ENCODE results near the gene SLITRK2.

Gene SLITRK2, protein sequence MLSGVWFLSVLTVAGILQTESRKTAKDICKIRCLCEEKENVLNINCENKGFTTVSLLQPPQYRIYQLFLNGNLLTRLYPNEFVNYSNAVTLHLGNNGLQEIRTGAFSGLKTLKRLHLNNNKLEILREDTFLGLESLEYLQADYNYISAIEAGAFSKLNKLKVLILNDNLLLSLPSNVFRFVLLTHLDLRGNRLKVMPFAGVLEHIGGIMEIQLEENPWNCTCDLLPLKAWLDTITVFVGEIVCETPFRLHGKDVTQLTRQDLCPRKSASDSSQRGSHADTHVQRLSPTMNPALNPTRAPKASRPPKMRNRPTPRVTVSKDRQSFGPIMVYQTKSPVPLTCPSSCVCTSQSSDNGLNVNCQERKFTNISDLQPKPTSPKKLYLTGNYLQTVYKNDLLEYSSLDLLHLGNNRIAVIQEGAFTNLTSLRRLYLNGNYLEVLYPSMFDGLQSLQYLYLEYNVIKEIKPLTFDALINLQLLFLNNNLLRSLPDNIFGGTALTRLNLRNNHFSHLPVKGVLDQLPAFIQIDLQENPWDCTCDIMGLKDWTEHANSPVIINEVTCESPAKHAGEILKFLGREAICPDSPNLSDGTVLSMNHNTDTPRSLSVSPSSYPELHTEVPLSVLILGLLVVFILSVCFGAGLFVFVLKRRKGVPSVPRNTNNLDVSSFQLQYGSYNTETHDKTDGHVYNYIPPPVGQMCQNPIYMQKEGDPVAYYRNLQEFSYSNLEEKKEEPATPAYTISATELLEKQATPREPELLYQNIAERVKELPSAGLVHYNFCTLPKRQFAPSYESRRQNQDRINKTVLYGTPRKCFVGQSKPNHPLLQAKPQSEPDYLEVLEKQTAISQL

DNA sequence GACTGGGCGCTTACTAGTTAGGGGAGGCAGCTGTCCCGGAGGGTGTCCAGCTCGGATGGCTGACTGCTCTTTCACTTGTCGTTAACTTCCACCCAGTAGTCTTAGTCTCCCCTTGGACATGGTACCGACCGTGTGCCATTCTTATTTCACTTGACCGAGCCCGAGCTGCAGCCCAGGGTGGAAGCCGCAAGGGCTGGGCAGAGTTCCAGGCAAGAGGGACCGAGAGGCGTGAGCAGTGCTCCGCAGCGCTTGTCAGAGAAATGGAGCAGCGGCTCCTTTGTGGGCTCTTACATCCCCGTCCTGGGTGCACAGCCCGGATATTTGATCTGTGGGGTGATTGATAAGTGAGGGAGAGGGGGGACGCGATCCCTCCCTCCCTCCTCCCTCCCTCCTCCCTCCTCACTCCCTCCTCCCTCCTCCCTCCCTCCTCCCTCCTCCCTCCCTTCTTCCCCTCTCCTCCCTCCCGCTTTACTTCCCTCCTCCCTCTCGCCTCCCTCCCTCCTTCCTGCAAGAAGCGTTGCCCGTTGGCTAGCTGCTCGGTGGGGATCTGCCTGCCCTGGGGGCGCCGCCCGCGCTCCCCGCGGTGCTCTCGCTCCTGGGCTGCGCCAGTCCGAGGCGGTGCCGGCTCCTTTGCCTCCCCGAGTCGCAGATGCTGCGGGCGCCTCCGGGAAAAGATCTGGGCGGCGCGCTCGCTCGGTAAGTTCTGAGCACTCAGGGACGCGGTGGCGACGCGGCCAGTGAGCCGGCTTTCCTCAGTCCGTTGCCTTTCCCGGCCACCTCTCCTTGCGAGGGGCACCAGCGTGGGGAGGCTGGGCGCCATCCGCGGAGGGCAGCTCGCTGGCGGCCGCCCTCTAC, at the start of gene SLITRK2:
TSS of gene SLITRK2 (plus strand) at position 499 of the 855 bp plus-strand sequence. CDS start 4,597 bp downstream, outside the sequence.
- no peak for DNase-seq

DNA sequence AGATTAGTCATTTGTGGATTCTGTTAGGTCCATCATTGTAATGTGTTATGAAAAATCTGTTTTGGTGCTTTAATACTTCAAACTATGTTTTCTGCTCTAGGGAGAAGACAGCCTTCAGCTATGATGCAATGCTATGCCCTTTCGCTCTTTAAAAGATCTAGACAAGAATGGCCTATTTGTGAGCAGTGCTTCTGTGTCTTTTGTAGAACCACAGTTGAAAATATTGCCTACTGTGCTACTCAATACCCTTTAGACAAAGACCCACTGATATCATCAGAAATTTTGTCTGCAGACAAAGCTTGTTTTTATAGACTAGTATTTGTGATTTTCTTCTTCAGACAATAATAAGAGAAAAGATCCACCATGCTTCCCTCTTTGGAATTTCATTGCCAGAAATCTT, 44.6 kb upstream of the SLITRK2 start:
- DNase-seq: no peak

DNA sequence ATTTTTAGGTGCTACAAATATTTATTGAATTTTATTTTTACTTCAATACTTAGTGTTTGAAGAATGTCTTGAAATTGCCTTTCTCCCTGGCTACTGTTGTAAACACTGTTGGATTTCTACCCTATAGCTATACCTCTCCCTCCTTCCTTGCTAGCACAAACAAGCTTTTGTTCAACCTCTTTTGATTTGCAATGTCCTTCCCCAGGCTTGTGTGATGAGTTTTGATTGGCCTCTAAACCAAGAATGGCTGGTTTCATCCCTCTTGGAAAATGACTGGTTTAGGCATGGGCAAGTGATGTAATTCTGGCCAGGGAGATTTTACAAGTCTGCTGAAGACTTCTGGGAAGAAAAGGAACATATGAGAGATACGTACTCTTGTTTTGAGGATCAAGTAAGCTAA, 25.3 kb upstream of the SLITRK2 start:
- no peak for DNase-seq

DNA sequence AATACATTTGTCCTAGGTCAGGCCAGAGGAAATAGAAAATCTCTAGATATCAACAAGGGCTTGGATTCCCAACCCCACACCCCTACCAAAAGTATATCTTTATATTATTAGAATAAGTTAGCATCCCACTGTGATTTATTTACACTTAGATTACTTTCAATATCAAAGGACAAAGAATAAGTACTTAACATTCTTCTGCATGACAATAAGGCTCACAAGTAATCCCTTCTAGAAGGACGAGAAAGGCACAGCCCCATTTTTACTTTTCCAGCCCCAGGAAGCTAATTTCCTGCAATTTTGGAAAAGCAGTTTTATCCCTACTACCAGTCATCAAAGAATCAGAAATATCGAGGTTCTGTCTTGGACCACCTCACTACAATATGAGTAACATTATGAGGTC, 14.1 kb upstream of the SLITRK2 start:
- no peak for DNase-seq

DNA sequence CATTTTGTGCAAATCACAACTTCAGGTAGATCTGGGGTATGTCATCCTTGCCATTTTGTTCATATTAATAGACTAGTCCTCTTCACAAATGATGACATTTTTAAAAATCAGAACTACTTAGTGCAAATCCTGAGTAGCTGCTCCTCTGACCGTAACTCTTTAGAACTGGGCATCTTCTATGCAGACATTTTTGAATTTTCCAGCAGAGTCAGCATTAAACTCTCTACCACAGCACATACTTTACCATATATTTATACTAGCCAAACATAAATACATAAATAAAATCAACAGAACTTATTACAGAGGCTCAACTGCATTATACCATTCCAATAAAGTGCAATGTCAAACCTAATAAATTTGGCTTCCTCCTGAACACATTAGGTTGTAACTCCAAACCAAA, 4.5 kb upstream of the SLITRK2 start:
- no peak for DNase-seq

DNA sequence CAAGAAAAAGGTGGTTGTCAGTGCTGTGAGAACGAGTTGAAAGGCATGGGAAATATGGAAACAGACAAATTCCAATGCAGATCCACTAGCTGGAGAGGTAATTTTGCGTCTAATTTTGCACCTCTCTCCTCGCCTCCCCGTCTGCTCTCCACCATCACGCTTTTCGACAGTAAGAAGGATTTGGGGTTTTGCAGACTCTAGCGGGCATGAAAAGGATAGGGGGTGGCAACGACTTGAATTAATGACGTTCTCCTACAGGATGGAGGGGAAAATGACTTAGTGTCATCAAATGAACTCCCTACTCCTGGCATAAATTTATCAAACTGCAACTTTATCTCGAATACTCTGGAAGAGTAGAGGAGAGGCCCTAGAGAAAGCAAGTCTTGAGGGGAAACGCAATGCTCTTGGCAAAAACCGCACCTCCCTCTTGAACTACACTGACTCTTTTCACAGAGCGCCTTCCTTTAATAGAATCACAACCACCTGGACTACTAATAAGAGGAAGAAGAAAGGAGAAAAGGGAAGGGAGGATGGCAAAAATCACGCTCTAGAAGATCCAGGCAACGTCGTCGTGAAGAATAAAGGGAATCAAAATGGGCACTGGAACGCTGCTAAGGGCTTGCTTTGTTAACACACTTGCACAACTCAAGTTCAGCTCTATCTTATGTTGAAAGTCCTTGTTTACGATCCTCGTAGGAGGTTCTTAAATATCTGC, 871 bp upstream of the SLITRK2 start:
- DNase-seq: no peak

DNA sequence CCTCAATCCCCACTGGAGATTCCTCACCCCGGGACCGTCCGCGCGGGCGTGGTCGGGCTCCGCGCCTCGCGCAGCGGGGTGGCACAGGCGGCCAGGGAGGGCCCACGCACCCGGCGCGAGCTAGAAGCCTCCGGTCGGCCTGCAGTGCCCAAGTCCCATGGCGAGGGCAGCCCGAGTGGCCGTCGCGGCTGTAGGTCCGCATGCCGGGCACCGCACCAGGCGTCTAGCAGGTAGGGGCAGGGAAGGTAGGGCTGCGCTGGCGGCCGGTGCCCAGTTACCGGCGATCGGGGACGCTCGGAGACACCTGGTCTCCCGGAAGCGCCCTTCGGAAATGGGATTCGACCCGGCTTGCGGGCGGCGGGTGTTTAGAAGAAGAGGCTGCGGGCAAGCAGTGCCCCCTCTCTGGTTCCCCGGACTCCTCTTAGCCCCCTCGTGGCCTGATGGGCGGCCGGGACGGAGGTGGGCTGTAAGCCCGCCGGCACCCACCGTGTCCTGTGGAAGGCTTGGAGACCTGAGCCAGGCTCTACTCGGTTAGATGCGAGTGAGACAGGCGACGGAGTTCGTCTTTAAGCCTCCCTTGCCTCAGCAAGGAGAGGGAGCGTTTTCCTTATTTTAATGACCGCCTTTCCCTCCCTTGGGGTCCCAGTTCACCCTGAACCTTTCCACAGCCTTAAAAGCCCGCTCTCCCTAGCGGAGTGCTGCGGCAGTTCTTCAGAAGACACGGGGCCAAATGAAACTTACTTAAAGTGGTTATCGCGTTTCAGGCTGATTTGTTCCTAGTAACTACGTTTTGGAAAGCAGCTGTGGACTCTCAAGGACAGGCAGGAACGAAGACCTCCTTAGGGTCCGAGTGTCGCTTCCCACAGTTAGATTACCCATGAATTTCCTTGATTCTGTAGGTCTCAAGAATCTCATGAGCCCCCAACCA, 821 bp downstream of the SLITRK2 start:
- no peak for DNase-seq

DNA sequence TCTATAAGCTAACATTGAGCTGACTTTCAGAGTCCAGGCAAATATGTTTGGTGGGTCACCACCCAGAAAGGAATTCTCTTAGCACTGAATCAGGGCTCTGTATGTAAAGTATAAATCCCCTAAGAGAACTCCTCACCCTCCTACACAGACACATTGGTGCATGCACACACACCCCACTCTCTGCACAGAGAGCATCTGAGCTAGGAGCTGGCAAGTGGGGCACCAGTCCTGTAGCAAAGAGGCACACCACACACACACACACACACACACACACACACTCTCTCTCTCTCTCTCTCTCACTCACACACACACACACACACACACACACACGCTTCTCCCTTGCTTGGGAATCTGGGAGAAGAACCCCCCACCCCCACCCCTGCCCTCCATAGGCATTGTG, 3.2 kb downstream of the SLITRK2 start:
- DNase-seq: no peak

DNA sequence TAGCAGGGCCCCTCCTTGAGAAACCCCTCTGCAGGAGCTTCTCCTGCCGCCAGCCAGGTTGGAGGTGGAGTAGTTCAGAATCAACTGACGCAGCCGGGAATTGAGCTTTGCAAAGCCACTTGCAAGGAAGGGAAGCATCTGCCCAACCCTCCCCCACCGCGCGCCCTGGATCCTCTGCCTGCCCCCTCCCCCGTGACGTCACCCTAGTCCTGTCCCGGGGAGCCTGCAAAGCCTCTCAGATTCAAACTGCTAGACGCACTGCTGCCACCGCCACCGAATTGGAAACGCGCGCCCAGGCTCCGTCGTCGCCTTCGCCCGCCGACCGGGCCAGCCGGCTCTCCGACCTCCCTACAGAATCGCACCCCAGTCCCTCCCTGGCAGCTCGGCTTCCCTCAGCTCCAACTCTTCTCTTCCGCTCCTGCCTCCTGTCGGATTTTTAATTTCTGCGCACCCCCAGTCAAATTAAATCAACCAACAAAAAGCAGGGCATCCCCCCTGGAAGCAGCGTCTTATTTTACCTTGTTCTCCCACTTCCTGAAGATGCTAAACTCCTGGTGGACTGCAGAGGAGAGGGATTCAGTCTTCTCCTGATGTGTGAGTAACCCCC, 3.8 kb downstream of the SLITRK2 start:
- DNase-seq: no peak

DNA sequence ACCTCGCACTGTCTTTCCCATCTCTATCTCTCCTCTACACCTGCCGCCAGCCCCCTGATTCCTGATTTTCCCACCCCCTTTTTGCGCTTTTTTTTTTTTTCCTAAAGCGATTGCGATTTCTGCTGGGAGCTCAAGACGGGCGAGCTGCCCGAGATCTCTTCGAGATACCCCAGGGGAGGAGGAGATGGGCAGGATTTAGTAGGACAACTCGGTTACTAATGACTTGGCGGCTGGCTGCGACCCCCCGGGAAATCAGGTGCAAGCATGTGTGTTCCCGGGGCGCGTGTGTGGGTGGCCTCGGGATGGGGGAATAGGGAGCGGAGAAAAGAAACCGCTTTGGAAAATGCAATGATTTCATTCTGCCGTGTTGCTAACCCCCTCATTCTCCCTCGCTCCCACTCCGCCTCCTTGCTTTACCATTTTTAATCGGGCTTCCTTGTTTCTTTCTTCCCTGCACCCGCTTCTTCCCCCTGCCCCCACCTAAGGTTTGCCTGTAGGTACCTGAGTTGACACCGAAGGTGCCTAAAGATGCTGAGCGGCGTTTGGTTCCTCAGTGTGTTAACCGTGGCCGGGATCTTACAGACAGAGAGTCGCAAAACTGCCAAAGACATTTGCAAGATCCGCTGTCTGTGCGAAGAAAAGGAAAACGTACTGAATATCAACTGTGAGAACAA, 4.4 kb downstream of the SLITRK2 start:
- no peak for DNase-seq

DNA sequence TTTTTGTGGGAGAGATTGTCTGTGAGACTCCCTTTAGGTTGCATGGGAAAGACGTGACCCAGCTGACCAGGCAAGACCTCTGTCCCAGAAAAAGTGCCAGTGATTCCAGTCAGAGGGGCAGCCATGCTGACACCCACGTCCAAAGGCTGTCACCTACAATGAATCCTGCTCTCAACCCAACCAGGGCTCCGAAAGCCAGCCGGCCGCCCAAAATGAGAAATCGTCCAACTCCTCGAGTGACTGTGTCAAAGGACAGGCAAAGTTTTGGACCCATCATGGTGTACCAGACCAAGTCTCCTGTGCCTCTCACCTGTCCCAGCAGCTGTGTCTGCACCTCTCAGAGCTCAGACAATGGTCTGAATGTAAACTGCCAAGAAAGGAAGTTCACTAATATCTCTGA, 5.5 kb downstream of the SLITRK2 start:
- DNase-seq: no peak

DNA sequence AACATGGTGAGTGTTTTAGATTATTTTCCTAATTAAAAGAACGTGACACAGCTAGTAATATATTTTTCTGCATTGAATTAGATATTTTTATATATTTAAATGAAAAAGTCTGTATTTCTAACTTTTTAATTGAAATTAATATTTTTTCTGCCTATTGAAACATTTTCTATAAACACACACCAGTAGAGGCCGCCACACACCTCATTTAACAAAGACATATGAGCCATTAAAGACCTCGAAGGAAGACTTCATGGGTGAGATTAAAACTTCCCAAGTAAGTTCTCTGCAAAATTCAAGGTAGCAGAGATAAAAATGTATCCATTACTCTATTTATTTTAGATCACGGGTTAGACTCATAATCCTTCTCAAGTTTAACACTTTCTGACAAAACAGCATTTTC, 8.3 kb downstream of the SLITRK2 start:
- DNase-seq: no peak

DNA sequence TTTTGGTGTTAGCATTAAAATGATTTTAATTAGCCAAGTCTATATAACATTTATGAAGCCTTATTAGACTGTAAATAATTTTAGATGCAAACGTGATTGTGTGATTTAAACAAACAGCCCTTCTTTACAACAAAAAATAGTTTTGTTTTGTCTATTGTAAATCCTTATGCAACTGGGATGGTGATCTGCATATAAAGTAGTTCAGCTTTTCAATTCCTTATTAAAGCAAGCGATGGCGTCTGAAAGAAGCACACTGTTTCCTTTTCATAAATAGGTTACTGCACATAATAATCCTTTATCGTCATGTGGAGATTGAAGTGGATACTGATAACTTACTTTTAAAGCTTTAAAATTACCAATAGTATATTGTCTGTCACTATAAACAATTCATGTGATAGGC, 8.8 kb downstream of the SLITRK2 start:
- DNase-seq: no peak

DNA sequence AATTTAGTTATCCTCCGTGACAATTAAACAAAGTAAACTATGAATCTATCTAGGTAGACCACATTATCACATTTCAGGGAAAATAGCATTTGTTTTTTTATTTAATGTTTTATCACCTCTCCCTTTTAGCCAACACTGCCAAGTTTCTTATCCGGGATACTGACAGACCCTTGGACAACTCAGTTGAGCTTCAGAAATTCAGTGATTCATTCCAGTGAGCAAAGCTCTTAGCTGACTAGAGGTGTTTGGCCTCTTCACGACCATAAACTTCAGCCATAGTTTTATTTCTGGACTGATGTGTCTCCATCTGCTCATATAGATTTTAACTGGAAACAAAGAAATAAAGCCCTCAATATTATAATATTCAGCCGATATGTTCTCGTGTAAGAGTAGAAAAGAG, 15.2 kb downstream of the SLITRK2 start:
- no peak for DNase-seq

DNA sequence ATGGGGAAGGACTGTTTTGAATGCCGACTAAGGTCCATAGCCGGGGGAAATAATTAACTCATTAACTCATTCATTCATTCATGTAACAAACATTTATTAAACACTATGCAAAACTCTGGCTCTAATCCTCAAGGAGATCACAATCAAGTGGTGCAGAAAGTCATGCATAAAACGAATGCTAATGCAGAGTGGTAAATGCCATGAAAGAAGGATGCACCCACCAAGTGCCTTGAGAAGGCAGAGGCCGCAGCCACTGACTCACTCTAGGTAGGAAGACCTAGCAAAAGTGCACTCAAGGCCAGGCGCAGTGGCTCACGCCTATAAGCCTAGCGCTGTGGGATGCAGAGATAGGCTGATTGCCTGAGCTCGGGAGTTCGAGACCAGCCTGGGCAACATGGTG, 22.9 kb downstream of the SLITRK2 start:
- DNase-seq: no peak

DNA sequence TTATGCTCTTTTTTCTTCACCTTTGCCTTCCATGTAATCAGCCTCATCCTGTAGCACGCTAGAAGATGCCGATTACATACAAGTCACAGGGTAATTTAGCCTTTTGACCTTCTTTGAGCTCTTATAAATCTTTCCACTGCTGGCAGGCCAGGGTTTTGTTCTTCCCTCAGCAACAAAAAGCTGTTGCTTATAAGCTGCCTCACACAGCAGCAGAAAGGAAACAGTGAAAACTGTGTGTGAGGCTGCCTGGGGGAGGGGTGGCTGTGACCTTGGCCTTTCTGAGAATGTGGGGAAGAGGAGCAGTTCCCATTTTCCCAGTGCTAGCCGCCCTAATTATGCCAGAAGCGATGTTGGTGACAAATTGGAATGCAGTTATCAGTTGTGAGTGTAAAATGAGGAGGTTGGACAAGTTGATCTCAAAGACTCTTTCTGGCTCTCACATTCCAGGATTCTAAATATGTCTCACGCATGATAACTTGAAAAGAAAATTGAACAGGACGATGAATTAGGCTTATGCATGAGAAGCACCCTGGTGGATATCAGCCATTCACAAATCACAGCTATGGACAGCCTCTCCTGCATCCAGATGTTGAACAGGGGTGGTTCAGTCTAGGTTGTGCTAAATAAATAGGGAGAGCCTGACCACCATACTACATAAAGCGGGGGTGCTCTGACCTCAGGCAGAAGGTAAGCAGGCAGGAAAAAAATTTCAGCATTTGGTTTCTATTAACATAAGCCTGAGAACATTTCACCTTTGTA, 25.7 kb downstream of the SLITRK2 start:
- DNase-seq: no peak

DNA sequence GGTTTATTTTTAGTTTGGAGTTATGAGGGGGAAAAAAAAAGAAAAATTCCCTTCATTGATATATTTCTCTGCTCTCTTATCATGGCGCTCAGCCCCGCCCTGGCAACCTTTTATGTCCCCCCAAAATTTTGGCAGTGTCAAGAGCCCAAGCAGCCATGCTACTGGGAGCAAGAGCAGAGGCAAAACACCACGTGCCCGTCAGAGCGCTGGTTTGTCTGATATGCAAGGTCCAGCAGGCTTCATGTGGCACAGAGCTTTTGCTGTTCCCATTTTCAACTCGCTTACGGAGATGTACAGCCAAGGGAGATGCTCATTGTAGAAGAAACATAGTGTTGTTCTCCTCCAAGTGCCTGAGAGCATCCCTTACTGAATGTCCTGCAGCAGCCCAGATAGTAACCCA, 27.3 kb downstream of the SLITRK2 start:
- DNase-seq: no peak

DNA sequence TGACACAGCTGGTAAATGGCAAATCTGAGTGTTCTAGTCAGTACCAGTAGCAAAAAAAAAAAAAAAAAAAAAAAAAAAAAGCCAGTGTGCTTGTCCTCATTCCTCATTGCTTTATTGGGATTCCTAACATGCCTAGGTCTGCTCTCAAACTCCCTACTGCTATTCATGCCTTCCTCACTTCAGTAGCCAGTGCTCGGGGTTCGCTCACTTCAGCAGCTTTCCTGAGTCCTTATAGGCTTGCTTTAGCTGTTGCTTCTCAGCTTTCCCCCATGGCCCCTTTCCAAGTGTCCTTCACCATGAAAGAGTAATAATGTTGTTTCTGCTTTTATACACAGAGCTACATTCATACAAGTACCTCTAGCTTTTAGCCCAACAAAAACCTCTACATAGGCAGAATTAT, 30.8 kb downstream of the SLITRK2 start:
- DNase-seq: no peak

DNA sequence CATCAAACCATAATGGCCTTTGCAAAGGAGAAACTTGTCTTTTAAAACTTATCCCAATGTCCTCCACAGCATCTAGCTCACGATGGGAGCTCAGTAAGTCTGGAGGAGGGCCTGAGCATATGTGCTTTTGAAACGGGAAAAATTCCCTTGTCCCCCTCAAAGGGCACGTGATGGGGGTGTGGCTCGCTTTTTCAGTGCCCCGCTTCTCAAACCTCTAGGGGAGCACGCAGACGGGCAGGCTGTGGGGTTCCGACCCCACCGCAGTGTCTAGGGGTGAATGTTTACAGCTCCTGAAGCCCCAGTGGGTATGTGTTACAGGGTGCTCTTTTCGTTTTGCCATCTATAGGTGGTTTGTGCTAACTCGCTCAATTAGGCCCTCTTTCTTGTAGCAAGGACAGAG, 31.2 kb downstream of the SLITRK2 start:
- DNase-seq: no peak

DNA sequence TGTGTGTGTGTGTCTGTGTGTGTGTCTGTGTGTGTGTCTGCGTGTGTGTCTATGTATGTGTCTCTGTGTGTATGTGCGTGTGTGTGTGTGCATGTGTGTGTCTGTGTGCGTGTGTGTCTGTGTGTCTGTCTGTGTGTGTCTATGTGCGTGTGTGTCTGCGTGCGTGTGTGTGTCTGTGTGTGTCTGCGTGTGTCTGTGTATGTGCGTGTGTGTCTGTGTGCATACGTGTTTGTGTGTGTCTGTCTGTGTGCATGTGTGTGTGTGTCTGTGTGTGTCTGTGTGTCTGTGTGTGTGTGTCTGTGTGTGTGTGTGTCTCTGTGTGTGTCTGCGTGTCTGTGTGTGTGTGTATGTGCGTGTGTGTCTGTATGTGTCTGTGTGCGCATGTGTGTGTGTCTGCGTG, 35.6 kb downstream of the SLITRK2 start:
- DNase-seq: no peak

Measured in GF-D8 (cell line).